Esophagus (tissue), 2 donors: ENCODE measurements around the gene RPL18A. TPM values are rescaled to one million over a fixed set of nuclear protein-coding genes. Genes with fewer than 3 reads are reported as not detected.
"Not testable (repeated sequence)": the region's sequence is repeated elsewhere in the genome, so short reads cannot be mapped to it uniquely, and the experiment has no call there.

Source experiments
- H3K27ac ChIP-seq, 2 donors: one replicate each; pipeline ENCODE4 v1.5.1; 2013; ENCODE audit warnings: low read depth in 2 of 2, mild to moderate bottlenecking in 2 of 2, inconsistent platforms in 1 of 2, low read length in 1 of 2, moderate library complexity in 1 of 2
- H3K27me3 ChIP-seq, 2 donors: one replicate each; pipeline ENCODE4 v1.6.1; 2013; ENCODE audit warnings: low read length in 2 of 2, control low read depth in 1 of 2, mild to moderate bottlenecking in 1 of 2; ENCODE audit not compliant: insufficient read depth in 2 of 2, control insufficient read depth in 1 of 2
- H3K36me3 ChIP-seq, 2 donors: one replicate each; pipeline ENCODE4 v1.6.1; 2013; ENCODE audit warnings: low read length in 1 of 2; ENCODE audit not compliant: control insufficient read depth in 2 of 2, insufficient read depth in 2 of 2
- H3K4me1 ChIP-seq, 2 donors: one replicate each; pipeline ENCODE4 v1.6.1; 2013; ENCODE audit warnings: low read length in 1 of 2; ENCODE audit not compliant: control insufficient read depth in 2 of 2, insufficient read depth in 2 of 2
- H3K4me3 ChIP-seq, 2 donors: one replicate each; pipeline ENCODE4 v1.5.1; 2013; ENCODE audit warnings: low read length in 2 of 2, mild to moderate bottlenecking in 2 of 2, low read depth in 1 of 2, moderate library complexity in 1 of 2
- H3K9me3 ChIP-seq, 2 donors: one replicate each; pipeline ENCODE4 v1.6.1; 2013; ENCODE audit warnings: mild to moderate bottlenecking in 2 of 2, low read depth in 1 of 2, low read length in 1 of 2, moderate library complexity in 1 of 2; ENCODE audit not compliant: control insufficient read depth in 2 of 2, insufficient read depth in 1 of 2
- WGBS, 2 donors: extraction: QIAGEN DNeasy Blood & Tissue Kit; methylation state at CpG; one replicate each; pipeline ENCODE4 v1.1.7; 2013; 5-methylcytosine and 5-hydroxymethylcytosine counted together
- polyA plus RNA-seq, 2 donors: library from polyadenylated mRNA; stranded (reverse); fragments of 200-250 nt; gene quantifications; one replicate each; pipeline ENCODE4 v1.2.3, GENCODE V29; 2013
- donor health status: healthy with polysubstance abuse.
- donor health status: Bipolar disorder and iron deficiency.

RPL18A gene
- polyA plus RNA-seq, 2 donors: 1,368 to 2,485 TPM

DNA sequence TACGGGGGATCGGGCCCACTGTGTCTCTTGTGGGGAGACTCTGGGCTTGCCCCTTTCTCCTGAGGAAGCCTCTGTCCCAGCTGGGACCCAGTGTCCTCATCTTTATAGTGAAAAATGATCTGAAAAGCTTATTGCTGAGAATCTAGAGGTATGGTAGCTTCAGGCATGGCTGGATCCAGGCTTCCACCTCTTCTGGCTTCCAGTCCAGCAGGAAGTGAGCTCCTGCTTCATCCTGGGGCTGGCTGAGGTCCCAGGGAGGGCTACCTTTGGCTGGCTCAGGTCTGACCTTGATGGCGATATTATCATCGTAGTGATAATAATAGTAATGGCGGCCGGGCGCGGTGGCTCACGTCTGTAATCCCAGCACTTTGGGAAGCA, 15.0 kb downstream of the RPL18A start:
- Histone ChIP-seq H3K4me1 (peaks cover 9 to 12% of the 10 kb centered on the region in 2 donors), H3K9me3 (no peaks in the 10 kb centered on the region), H3K27me3 (peaks cover 4 to 14% of the 10 kb centered on the region in 2 donors), H3K36me3 (no peaks in the 10 kb centered on the region), H3K4me3 (no peak overlapping the region), H3K27ac (no peak overlapping the region)
- WGBS, 2 donors: 80 to 82% methylated on average over 9 of the region's 9 CpGs

DNA sequence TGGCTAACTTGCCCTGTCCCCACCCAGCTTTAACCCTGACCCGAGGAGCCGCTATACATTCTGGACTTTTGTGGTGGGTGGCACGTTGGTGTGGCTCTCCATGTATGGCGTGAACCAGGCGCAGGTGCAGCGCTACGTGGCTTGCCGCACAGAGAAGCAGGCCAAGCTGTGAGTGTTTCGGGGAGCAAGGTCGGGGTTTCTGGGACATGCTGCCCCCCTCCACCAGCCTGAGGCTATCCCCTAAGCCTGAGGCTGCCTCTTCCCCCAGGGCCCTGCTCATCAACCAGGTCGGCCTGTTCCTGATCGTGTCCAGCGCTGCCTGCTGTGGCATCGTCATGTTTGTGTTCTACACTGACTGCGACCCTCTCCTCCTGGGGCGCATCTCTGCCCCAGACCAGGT, 18.0 kb downstream of the RPL18A start:
- WGBS, 2 donors: 78 to 89% methylated on average over 16 of the region's 16 CpGs
- H3K27me3 ChIP-seq: peaks cover 0 to 3% of the 10 kb centered on the region in 2 donors

DNA sequence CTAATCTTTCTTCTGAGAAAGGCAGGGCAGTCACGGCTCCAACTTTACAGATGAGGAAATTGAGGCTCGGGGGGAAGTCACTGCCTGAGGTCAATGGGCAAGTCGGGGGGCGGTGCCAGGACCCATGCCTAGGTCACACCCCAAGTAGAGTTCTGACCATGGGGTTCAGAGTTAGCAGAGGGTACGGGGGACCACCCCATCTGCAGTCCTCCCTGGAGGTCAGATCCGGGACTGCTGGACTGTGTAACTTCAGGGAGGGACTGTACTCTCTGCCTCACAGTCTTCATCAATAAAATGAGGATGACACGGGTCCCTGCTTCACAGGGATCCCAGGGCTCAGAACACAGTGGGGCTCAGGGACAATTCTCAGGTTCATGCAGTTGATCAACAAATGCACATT, 19.8 kb downstream of the RPL18A start:
- Histone ChIP-seq H3K4me1 (no peaks in the 10 kb centered on the region), H3K27me3 (no peaks in the 10 kb centered on the region), H3K9me3 (no peaks in the 10 kb centered on the region), H3K36me3 (no peaks in the 10 kb centered on the region), H3K27ac (no peak overlapping the region), H3K4me3 (no peak overlapping the region)
- 66 to 77% methylated on average over 7 of the region's 7 CpGs for WGBS, 2 donors

More for the DNA sequence above, 18.0 kb downstream of the RPL18A start:
- Histone ChIP-seq H3K4me3 (no peak overlapping the region), H3K4me1 (peaks cover 6 to 8% of the 10 kb centered on the region in 2 donors), H3K9me3 (no peaks in the 10 kb centered on the region), H3K36me3 (no peaks in the 10 kb centered on the region), H3K27ac (no peak overlapping the region)

DNA sequence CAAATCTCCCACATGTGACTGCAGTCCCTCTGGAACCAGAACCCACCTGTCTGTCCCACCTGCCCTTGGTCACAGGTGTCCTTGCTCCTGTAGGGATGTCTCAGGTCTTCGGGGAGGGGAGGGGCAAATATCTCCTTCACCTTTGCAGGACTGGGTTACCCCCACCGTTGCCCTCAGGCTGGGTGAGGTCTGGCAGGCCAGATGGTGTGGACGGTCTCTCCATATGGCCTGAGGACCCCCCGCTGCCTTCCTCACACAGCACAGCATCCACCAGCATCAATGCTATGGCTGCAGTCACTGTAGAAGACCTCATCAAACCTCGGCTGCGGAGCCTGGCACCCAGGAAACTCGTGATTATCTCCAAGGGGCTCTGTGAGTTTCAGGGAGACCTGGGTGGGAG, 22.0 kb downstream of the RPL18A start:
- 67 to 69% methylated on average over 7 of the region's 7 CpGs for WGBS, 2 donors
- Histone ChIP-seq H3K27ac (no peak overlapping the region), H3K27me3 (no peaks in the 10 kb centered on the region), H3K4me1 (no peaks in the 10 kb centered on the region), H3K36me3 (no peaks in the 10 kb centered on the region), H3K4me3 (no peak overlapping the region), H3K9me3 (no peaks in the 10 kb centered on the region)

DNA sequence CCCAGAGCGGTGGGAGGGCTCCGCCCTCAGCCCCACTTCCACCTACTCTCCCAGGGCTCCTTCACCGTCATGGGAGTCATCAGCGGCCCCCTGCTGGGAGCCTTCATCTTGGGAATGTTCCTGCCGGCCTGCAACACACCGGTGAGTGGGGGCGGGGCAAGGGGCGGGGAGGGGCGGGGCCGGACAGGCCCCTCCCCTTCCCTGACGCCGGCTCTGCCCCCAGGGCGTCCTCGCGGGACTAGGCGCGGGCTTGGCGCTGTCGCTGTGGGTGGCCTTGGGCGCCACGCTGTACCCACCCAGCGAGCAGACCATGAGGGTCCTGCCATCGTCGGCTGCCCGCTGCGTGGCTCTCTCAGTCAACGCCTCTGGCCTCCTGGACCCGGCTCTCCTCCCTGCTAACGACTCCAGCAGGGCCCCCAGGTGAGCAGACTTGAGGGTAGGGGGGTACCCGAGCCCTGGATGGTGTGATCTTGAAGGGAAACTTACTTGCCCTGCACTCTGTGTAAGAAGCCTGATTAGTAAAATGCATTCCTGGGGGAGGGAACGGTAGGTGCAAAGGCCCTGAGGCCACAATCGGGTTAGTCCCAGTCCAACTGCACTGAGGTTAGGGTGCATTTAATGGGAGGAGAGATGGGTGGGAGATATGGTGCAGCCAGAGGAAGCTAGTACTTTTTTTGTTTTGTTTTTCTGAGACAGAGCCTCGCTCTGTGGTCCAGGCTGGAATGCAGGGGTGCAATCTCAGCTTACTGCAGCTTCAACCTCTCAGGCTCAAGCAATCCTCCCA, 24.1 kb downstream of the RPL18A start:
- Histone ChIP-seq H3K9me3 (peaks cover 0 to 4% of the 10 kb centered on the region in 2 donors), H3K4me1 (no peaks in the 10 kb centered on the region), H3K36me3 (no peaks in the 10 kb centered on the region), H3K4me3 (no peak overlapping the region), H3K27ac (no peak overlapping the region), H3K27me3 (no peaks in the 10 kb centered on the region)
- 74 to 76% methylated on average over 32 to 33 of the region's 33 CpGs for WGBS, 2 donors

DNA sequence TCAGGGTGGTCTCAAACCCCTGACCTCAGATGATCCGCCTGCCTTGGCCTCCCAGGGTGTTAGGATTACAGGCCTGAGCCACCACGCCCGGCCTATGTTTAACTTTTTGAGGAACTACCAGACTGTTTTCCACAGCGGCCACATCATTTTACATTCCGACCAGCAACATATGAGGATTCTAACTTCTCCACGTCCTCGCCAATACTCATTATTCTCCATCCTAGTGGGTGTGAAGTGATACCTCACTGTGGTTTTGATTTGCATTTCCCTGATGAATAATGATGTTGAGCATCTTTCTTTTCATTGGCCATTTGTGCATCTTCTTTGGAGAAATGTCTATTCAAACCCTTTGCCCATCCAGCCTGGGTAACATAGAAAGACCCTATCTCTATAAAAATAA, 26.8 kb downstream of the RPL18A start:
- Histone ChIP-seq H3K27me3 (no peaks in the 10 kb centered on the region), H3K27ac (no peak overlapping the region), H3K4me1 (no peaks in the 10 kb centered on the region), H3K4me3 (no peak overlapping the region), H3K36me3 (no peaks in the 10 kb centered on the region), H3K9me3 (peaks cover 0 to 4% of the 10 kb centered on the region in 2 donors)
- WGBS, 2 donors: 70 to 74% methylated on average over 7 of the region's 7 CpGs

DNA sequence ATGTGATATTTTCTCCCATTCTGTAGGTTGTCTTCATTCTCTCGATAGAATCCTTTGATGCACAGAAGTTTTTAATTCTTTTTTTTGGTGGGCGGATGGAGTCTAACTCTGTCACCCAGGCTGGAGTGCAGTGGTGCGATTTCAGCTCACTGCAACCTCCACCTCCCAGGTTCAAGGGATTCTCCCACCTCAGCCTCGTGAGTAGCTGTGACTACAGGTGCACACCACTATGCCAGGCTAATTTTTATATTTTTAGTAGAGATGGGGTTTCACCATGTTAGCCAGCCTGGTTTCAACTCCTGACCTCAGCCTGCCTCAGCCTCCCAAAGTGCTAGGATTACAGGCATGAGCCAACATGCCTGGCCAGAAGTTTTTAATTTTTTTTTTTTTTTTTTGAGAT, 27.5 kb downstream of the RPL18A start:
- H3K36me3 ChIP-seq, H3K9me3 ChIP-seq, H3K27me3 ChIP-seq, H3K27ac ChIP-seq, H3K4me1 ChIP-seq, H3K4me3 ChIP-seq: not testable (repeated sequence)
- 76% methylated on average over 4 of the region's 4 CpGs for WGBS, 2 donors

DNA sequence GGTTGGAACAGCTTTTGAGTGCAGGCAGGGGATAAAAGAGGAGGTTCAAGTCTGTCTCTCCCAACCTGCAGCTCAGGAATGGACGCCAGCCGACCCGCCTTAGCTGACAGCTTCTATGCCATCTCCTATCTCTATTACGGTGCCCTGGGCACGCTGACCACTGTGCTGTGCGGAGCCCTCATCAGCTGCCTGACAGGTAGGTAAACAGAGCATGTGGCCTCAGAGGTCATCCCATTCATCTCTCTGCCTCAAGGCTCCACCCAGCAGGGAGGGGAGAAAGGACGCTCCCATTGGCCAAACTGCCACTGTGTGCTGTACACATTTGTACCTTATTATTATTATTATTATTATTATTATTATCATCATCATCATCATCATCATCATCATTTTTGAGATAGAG, 28.6 kb downstream of the RPL18A start:
- no peaks in the 10 kb centered on the region for H3K27me3 ChIP-seq
- no peaks in the 10 kb centered on the region for H3K36me3 ChIP-seq

DNA sequence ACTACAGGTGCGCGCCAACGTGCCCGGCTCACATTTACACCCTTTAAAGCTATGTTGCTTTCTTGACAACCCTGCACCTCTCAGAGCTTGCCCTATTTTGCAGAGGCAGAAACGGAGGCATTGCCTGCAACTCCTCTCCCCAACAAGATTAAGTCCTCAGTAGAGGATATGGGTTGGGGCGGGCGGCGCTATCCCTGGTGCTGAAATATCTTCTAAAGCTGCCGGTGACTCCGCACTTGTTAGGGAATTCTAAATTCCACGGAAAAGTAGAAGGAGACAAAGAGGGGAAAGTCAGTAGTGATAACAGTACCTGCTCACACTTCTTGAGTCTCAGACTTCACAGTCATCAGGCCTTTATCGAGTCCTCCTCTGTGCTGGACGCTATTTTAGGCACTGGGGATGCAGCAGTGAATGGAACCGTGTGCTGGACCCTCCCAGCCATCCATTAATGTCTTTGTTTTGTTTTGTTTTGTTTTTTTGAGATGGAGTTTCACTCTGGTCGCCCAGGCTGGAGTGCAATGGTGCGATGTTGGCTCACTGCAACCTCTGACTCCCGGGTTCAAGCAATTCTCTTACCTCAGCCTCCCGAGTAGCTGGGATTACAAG, 30.0 kb downstream of the RPL18A start:
- Histone ChIP-seq H3K4me1 (no peaks in the 10 kb centered on the region), H3K4me3 (no peak overlapping the region), H3K27ac (no peak overlapping the region), H3K9me3 (peaks cover 0 to 4% of the 10 kb centered on the region in 2 donors), H3K36me3 (no peaks in the 10 kb centered on the region), H3K27me3 (no peaks in the 10 kb centered on the region)
- 26 to 31% methylated on average over 18 of the region's 18 CpGs for WGBS, 2 donors

More for the DNA sequence above, 28.6 kb downstream of the RPL18A start:
- Histone ChIP-seq H3K4me3 (no peak overlapping the region), H3K4me1 (no peaks in the 10 kb centered on the region), H3K9me3 (peaks cover 0 to 4% of the 10 kb centered on the region in 2 donors), H3K27ac (no peak overlapping the region)
- WGBS, 2 donors: 41 to 44% methylated on average over 7 of the region's 7 CpGs

DNA sequence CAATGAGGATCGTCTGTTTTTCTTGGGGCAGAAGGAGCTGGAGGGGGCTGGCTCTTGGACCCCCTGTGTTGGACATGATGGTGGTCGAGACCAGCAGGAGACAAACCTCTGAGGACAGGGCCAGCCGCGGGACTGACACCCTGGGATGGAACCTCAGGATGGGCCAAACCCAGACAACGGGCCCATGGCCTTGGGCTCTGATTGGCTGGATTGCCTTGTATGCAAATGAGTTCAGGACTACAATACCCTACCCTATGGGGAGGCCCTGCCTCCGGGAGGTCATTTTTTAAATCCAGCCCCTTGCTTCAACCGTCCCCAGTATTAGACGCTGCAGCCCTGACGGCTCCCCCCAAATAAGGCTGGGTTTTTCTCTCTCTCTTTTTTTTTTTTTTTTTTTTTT, 34.1 kb downstream of the RPL18A start:
- H3K27me3 ChIP-seq: no peaks in the 10 kb centered on the region
- H3K9me3 ChIP-seq: no peaks in the 10 kb centered on the region
- WGBS, 2 donors: 74 to 78% methylated on average over 9 of the region's 9 CpGs
- H3K36me3 ChIP-seq: no peaks in the 10 kb centered on the region
- H3K27ac ChIP-seq: no peak overlapping the region
- no peaks in the 10 kb centered on the region for H3K4me1 ChIP-seq
- no peak overlapping the region for H3K4me3 ChIP-seq
